MM.1S (cell line): ENCODE measurements around the gene DAB2IP.

Experiments
- DNase-seq: peaks from one replicate; pipeline ENCODE4 v3.0.0-alpha.2; 2015
- H2AFZ ChIP-seq: fragments of 300-600 bp; sonication (generic); 2 replicates; pipeline ENCODE4 v1.6.0; 2016; ENCODE audit warnings: antibody characterized with exemption, low read length
- H3F3A ChIP-seq: fragments of 300-600 bp; sonication (generic); 2 replicates; pipeline ENCODE4 v1.6.1; 2016; ENCODE audit warnings: mild to moderate bottlenecking, antibody characterized with exemption, low read length, moderate library complexity, mixed read lengths; ENCODE audit not compliant: insufficient read depth
- H3K27ac ChIP-seq: fragments of 300-600 bp; sonication (generic); 2 replicates; pipeline ENCODE4 v1.5.1; 2016; ENCODE audit warnings: mild to moderate bottlenecking, low read length
- H3K27me3 ChIP-seq: fragments of 300-600 bp; sonication (generic); replicated peaks from 2 replicates; pipeline ENCODE4 v1.6.0; 2016; ENCODE audit warnings: low read length; ENCODE audit not compliant: insufficient read depth
- H3K36me3 ChIP-seq: fragments of 300-600 bp; sonication (generic); replicated peaks from 2 replicates; pipeline ENCODE4 v1.6.1; 2016; ENCODE audit warnings: mild to moderate bottlenecking, low read length, mixed read lengths; ENCODE audit not compliant: insufficient read depth
- H3K4me1 ChIP-seq: fragments of 300-600 bp; sonication (generic); 2 replicates; pipeline ENCODE4 v1.6.1; 2016; ENCODE audit warnings: low read length, mixed read lengths
- H3K4me2 ChIP-seq: fragments of 300-600 bp; sonication (generic); 2 replicates; pipeline ENCODE4 v1.6.0; 2016; ENCODE audit warnings: low read depth, low read length
- H3K4me3 ChIP-seq: fragments of 300-600 bp; sonication (generic); 2 replicates; pipeline ENCODE4 v1.5.1; 2016; ENCODE audit warnings: low read length, mixed read lengths
- H3K79me2 ChIP-seq: fragments of 300-600 bp; sonication (generic); 2 replicates; pipeline ENCODE4 v1.6.1; 2016; ENCODE audit warnings: mixed run types, low read length, mixed read lengths
- H3K9ac ChIP-seq: fragments of 300-600 bp; sonication (generic); 2 replicates; pipeline ENCODE4 v1.6.1; 2016; ENCODE audit warnings: low read length, mixed read lengths
- H3K9me2 ChIP-seq: fragments of 300-600 bp; sonication (generic); replicated peaks from 2 replicates; pipeline ENCODE4 v1.6.1; 2016; ENCODE audit warnings: mild to moderate bottlenecking, low read length, mixed read lengths; ENCODE audit not compliant: insufficient read depth
- H3K9me3 ChIP-seq: fragments of 300-600 bp; sonication (generic); replicated peaks from 2 replicates; pipeline ENCODE4 v1.6.1; 2016; ENCODE audit warnings: mild to moderate bottlenecking, low read length, mixed read lengths; ENCODE audit not compliant: insufficient read depth
- H4K20me1 ChIP-seq: fragments of 300-600 bp; sonication (generic); 2 replicates; pipeline ENCODE4 v1.6.1; 2016; ENCODE audit warnings: mild to moderate bottlenecking, low read length, moderate library complexity, mixed read lengths; ENCODE audit not compliant: insufficient read depth
- CTCF ChIP-seq: fragments of 300-600 bp; sonication (generic); IDR thresholded peaks from 2 replicates; pipeline ENCODE4 v1.5.1; 2016; ENCODE audit warnings: antibody characterized with exemption, low read length, mixed read lengths
- EZH2 ChIP-seq: fragments of 300-600 bp; sonication (generic); optimal IDR thresholded peaks from 2 replicates; pipeline ENCODE3; 2017; ENCODE audit warnings: low read depth, mild to moderate bottlenecking, antibody characterized with exemption, low read length, mixed read lengths
- EZH2phosphoT487 ChIP-seq: fragments of 300-600 bp; sonication (generic); IDR thresholded peaks from 2 replicates; pipeline ENCODE4 v1.6.1; 2018; ENCODE audit warnings: antibody characterized with exemption, low read length

Gene DAB2IP

GRCh38 chr9:121817476-121817875 lies 166.0 kb downstream of the DAB2IP start:
- Histone ChIP-seq H3K4me2 (no peak overlapping the region), H3K27ac (no peak overlapping the region), H3K27me3 (no peaks in the 10 kb centered on the region), H3K9ac (no peak overlapping the region), H2AFZ (no peak overlapping the region), H3K9me2 (no peaks in the 10 kb centered on the region), H3K4me3 (no peak overlapping the region), H3K9me3 (no peaks in the 10 kb centered on the region), H4K20me1 (no peaks in the 10 kb centered on the region), H3F3A (no peaks in the 10 kb centered on the region), H3K79me2 (no peaks in the 10 kb centered on the region), H3K4me1 (no peaks in the 10 kb centered on the region), H3K36me3 (no peaks in the 10 kb centered on the region)
- TF ChIP-seq CTCF (no peak), EZH2phosphoT487 (no peak), EZH2 (no peak)
- no peak for DNase-seq

- H4K20me1 ChIP-seq = no peaks in the 10 kb centered on the region
- H3F3A ChIP-seq = no peaks in the 10 kb centered on the region
- H3K4me1 ChIP-seq = no peaks in the 10 kb centered on the region
- H3K9ac ChIP-seq = no peak overlapping the region
- no peaks in the 10 kb centered on the region for H3K27me3 ChIP-seq
- no peaks in the 10 kb centered on the region for H3K9me3 ChIP-seq
- no peak overlapping the region for H3K4me2 ChIP-seq
- no peak for DNase-seq
- no peaks in the 10 kb centered on the region for H3K79me2 ChIP-seq
- no peak overlapping the region for H3K4me3 ChIP-seq
- no peak overlapping the region for H3K27ac ChIP-seq
- no peaks in the 10 kb centered on the region for H3K36me3 ChIP-seq
- no peak for TF ChIP-seq EZH2
- TF ChIP-seq EZH2phosphoT487 = no peak
- TF ChIP-seq CTCF = no peak
- no peak overlapping the region for H2AFZ ChIP-seq
- H3K9me2 ChIP-seq = no peaks in the 10 kb centered on the region
Measured at GRCh38 chr9:121818016-121818661, 166.7 kb downstream of the DAB2IP start.

- no peaks in the 10 kb centered on the region for H3K36me3 ChIP-seq
- no peak for TF ChIP-seq EZH2phosphoT487
- TF ChIP-seq EZH2 = no peak
- no peak for TF ChIP-seq CTCF
- no peak overlapping the region for H3K27ac ChIP-seq
- no peak overlapping the region for H2AFZ ChIP-seq
- H3K9me3 ChIP-seq = no peaks in the 10 kb centered on the region
- H3K4me2 ChIP-seq = no peak overlapping the region
- H3K9ac ChIP-seq = no peak overlapping the region
- H3K79me2 ChIP-seq = no peaks in the 10 kb centered on the region
- H3K9me2 ChIP-seq = no peaks in the 10 kb centered on the region
- no peaks in the 10 kb centered on the region for H3K4me1 ChIP-seq
- H3K4me3 ChIP-seq = no peak overlapping the region
- no peaks in the 10 kb centered on the region for H3F3A ChIP-seq
- H3K27me3 ChIP-seq = no peaks in the 10 kb centered on the region
- DNase-seq = no peak
- no peaks in the 10 kb centered on the region for H4K20me1 ChIP-seq
Measured at GRCh38 chr9:121818841-121819427, 167.5 kb downstream of the DAB2IP start.
